Testis (tissue), 3 donors: Measurements from ENCODE around the gene CABP1. TPM values are rescaled to one million over a fixed set of nuclear protein-coding genes. Genes with fewer than 3 reads are reported as not detected.

ENCODE experiments used
- DNase-seq: peaks from one replicate; pipeline ENCODE4 v3.0.0-alpha.2; 2019
- H3K27ac ChIP-seq, 2 donors: fragments of 200-600 bp; sonication (generic); one replicate each; pipeline ENCODE4 v1.5.1; 2019
- H3K27me3 ChIP-seq: fragments of 200-600 bp; sonication (generic); one replicate; pipeline ENCODE4 v1.5.1; 2019
- H3K36me3 ChIP-seq: fragments of 200-600 bp; sonication (generic); one replicate; pipeline ENCODE4 v1.5.1; 2017; ENCODE audit warnings: low read depth; ENCODE audit errors: missing control alignments
- H3K4me1 ChIP-seq: fragments of 200-600 bp; sonication (generic); one replicate; pipeline ENCODE4 v1.5.1; 2019
- H3K4me3 ChIP-seq, 2 donors: fragments of 200-600 bp; sonication (generic); one replicate each; pipeline ENCODE4 v1.5.1; 2017 to 2019
- H3K9me3 ChIP-seq: fragments of 200-600 bp; sonication (generic); one replicate; pipeline ENCODE4 v1.5.1; 2017
- POLR2A ChIP-seq: fragments of 450-650 bp; IDR thresholded peaks from one replicate; pipeline ENCODE4 v1.6.1; 2017; ENCODE audit warnings: antibody characterized with exemption, mild to moderate bottlenecking, moderate library complexity
- WGBS, 2 donors: methylation state at CpG; one replicate each; pipeline ENCODE4 v1.1.5; 2018; 5-methylcytosine and 5-hydroxymethylcytosine counted together
- intact Hi-C: fragments of 100-400 bp; cut with DNase I; formaldehyde crosslinking; loops from one replicate; pipeline ENCODE4 v1.15.1; 2023; ENCODE audit warnings: low total_unique reads
- polyA plus RNA-seq: library from polyadenylated mRNA; stranded (reverse); fragments of 350-450 nt; fragmentation: Illumina TruSeq; extraction: RNeasy Lipid Tissue Mini Kit (QIAGEN cat#74804); gene quantifications from one replicate; pipeline ENCODE4 v1.2.3, GENCODE V29; 2014; ENCODE audit warnings: low read depth, low replicate concordance; ENCODE audit not compliant: insufficient read depth
- total RNA-seq, 2 donors: library from RNA; depleted of rRNA; stranded (reverse); fragments of >200 nt; gene quantifications; one replicate each; pipeline ENCODE4 v1.2.3, GENCODE V29; 2016
- TF ChIP-seq, protein P1 (sequence below), 3 experiments: fragments of 450-650 bp in 2 of 3; fragments of 200-600 bp in 1 of 3; sonication (generic) in 1 of 3; IDR thresholded peaks; one replicate each; pipeline ENCODE4 v1.5.1; 2016 to 2019; ENCODE audit warnings: antibody characterized with exemption in 3 of 3, mild to moderate bottlenecking in 2 of 3, moderate library complexity in 1 of 3

CABP1 gene
- total and polyA plus RNA-seq, 3 donors from 2014 or later: 1.8 to 3.9 (median 2.4) TPM

DNA sequence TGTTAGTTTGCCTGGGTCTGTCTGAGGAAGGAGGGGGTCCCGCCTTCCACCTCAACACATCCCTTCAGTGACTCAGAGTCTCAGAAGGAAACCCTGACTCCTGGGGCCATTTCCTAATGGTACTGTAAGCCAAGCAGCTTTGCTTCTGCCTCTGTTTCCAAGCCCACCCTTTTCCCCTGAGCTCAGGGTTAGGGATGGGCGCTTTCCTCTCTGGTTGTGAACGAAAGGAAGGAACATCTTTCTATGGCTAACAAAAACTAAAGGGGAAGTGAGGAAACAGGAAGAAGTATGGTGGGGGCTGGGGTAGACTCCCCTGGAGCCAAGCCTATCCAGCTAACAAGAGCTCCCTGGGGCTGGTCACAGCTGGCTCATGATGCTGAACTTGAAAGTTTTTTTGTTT lies 58.2 kb downstream of the CABP1 start:
- 87 to 88% methylated on average over 3 of the region's 3 CpGs for WGBS, 2 donors
- Histone ChIP-seq H3K9me3 (no peaks in the 10 kb centered on the region), H3K4me3 (no peak overlapping the region), H3K36me3 (no peaks in the 10 kb centered on the region), H3K4me1 (peaks cover 24% of the 10 kb centered on the region), H3K27me3 (no peaks in the 10 kb centered on the region), H3K27ac (peak overlapping the region; percentile 4 to 57)
- intact Hi-C loops: no loop called here
- TF ChIP-seq, protein P1, sequence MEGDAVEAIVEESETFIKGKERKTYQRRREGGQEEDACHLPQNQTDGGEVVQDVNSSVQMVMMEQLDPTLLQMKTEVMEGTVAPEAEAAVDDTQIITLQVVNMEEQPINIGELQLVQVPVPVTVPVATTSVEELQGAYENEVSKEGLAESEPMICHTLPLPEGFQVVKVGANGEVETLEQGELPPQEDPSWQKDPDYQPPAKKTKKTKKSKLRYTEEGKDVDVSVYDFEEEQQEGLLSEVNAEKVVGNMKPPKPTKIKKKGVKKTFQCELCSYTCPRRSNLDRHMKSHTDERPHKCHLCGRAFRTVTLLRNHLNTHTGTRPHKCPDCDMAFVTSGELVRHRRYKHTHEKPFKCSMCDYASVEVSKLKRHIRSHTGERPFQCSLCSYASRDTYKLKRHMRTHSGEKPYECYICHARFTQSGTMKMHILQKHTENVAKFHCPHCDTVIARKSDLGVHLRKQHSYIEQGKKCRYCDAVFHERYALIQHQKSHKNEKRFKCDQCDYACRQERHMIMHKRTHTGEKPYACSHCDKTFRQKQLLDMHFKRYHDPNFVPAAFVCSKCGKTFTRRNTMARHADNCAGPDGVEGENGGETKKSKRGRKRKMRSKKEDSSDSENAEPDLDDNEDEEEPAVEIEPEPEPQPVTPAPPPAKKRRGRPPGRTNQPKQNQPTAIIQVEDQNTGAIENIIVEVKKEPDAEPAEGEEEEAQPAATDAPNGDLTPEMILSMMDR (IDR thresholded peaks at IDR 0.05): no peak
- no peak for TF ChIP-seq POLR2A
- DNase-seq: no peak

DNA sequence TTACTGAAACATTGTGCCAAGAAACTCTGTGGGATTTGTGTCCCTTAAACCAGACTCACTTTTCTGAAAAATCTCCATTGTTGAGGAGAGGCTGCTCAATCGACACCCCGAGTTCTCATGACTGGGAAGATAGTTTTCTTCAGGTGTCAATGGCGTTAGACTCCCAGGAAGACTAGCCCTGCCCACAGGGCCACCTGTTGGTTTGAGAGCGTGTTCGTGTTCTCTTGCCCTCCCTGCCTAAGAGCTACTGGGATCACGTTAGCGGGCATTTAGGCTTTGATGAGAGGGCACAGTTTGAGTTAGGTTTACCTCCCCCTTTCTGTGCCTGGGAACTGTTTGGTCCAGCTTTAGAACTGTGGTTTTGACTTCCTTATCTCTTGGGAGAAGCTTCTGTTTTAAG lies 59.1 kb downstream of the CABP1 start:
- H3K27me3 ChIP-seq: no peaks in the 10 kb centered on the region
- peak overlapping the region in 1 of 2 donors; percentile 62 for H3K27ac ChIP-seq
- TF ChIP-seq, protein P1 (IDR thresholded peaks at IDR 0.05): no peak
- no peak for TF ChIP-seq POLR2A
- H3K9me3 ChIP-seq: no peaks in the 10 kb centered on the region
- peaks cover 24% of the 10 kb centered on the region for H3K4me1 ChIP-seq
- DNase-seq: no peak
- no peak overlapping the region for H3K4me3 ChIP-seq
- 77 to 88% methylated on average over 7 of the region's 7 CpGs for WGBS, 2 donors
- H3K36me3 ChIP-seq: no peaks in the 10 kb centered on the region
- intact Hi-C loops: no loop called here

DNA sequence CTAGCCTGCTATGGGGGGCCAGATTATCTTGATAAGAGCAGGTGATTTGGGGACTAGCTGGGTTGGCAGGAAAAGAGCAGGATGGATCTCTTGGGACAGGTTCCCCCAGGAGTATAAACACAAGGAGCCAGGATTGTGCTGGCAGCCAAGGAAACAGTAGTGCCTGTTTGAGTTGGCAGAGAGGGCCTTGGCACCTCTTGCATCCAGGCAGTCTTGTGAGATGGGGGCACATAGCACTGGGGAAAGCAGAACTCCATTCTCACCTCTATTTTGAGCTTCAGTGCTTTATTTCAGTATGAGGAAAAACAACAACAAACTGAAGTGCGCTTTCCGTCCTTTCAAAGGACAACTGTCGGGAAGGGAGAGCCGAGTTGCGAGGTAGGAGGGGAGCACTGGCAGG lies 60.5 kb downstream of the CABP1 start:
- Histone ChIP-seq H3K4me1 (peaks cover 24% of the 10 kb centered on the region), H3K36me3 (no peaks in the 10 kb centered on the region), H3K27me3 (no peaks in the 10 kb centered on the region), H3K9me3 (no peaks in the 10 kb centered on the region), H3K27ac (no peak overlapping the region), H3K4me3 (no peak overlapping the region)
- WGBS, 2 donors: 97% methylated on average over 5 of the region's 5 CpGs
- DNase-seq: no peak
- TF ChIP-seq, protein P1 (IDR thresholded peaks at IDR 0.05): no peak
- no peak for TF ChIP-seq POLR2A
- intact Hi-C loops: no loop called here

DNA sequence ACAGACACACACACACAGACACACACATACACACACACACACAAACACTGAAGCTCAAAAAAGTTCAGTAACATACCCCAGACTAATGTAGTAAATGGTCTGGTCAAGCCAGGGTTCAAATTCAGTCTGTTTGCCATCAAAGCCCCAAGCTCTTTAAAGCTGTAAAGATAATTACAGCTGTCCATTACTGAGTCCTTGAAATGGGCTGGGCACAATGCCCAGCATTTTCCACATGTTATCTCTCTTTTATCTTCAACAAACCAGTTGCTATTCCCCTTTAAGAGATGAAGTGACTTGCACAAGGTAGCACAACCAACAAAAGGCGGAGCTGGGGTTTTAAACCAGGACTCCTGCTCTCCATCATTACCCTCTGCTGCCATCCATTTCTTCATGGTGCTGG lies 62.2 kb downstream of the CABP1 start:
- Histone ChIP-seq H3K36me3 (no peaks in the 10 kb centered on the region), H3K4me3 (no peak overlapping the region), H3K27me3 (no peaks in the 10 kb centered on the region), H3K27ac (peak overlapping the region in 1 of 2 donors; percentile 71), H3K4me1 (peaks cover 24% of the 10 kb centered on the region), H3K9me3 (no peaks in the 10 kb centered on the region)
- DNase-seq: no peak
- intact Hi-C loops: no loop called here
- 89 to 91% methylated on average over 1 of the region's 1 CpG for WGBS, 2 donors
- TF ChIP-seq, protein P1 (IDR thresholded peaks at IDR 0.05): no peak
- no peak for TF ChIP-seq POLR2A

DNA sequence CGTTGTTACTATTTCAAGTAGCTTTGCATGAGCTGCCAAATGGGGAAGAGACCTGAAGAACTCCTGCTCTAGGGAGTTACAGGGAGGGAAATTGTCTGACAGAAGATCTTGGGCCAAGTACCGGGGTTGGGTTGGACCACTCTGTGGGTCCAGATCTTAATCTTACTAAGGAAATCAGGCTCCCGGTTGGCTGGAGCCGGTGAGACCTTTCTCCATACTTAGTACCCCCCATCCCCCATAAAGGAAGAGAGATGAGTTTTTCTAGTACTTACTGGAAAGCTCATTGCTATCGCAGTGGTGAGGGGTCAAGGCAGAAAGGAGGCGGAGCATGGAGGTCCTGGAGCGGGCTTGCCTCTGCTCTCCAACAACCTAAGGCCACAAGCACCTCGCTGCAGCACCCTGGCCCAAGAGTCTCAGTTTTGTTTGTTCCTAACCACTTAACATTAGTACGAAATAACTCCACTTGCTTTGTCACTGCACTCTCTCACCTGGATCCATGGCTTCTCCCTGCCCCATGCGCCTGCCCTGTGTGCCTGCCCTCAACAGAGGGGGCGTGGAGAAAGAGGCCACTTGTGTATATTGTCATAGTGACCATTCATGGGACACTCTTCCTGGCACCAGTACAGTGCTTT lies 63.0 kb downstream of the CABP1 start:
- WGBS, 2 donors: 59 to 69% methylated on average over 11 of the region's 11 CpGs
- Histone ChIP-seq H3K9me3 (no peaks in the 10 kb centered on the region), H3K4me1 (peaks cover 24% of the 10 kb centered on the region), H3K27ac (peak overlapping the region; percentile 55 to 71), H3K4me3 (no peak overlapping the region), H3K36me3 (no peaks in the 10 kb centered on the region), H3K27me3 (no peaks in the 10 kb centered on the region)
- intact Hi-C loops: no loop called here
- DNase-seq: no peak
- TF ChIP-seq, protein P1 (IDR thresholded peaks at IDR 0.05): no peak
- no peak for TF ChIP-seq POLR2A
